ENCODE data around the gene CMIP.

GRCh38 chr16:81716478-81717225, 272.0 kb downstream of the CMIP start:
- no peak for TF ChIP-seq CTCF (conservative IDR thresholded peaks at IDR 0.05; ENCODE audit: low read length)
- no peak for TF ChIP-seq EZH2phosphoT487 (IDR thresholded peaks at IDR 0.05; ENCODE audit: borderline replicate concordance)

Measured in Loucy (cell line).